DOHH2 (cell line): ENCODE results near the gene ALKAL2.

Experiments
- CTCF ChIP-seq: fragments of 200-600 bp; sonication (generic); IDR thresholded peaks from one replicate; pipeline ENCODE4 v1.5.1; 2014; ENCODE audit warnings: antibody characterized with exemption, mild to moderate bottlenecking, low read depth, low read length; ENCODE audit not compliant: poor library complexity, severe bottlenecking
- EZH2phosphoT487 ChIP-seq: fragments of 200-600 bp; sonication (generic); IDR thresholded peaks from 2 replicates; pipeline ENCODE4 v1.6.1; 2017; ENCODE audit warnings: borderline replicate concordance, mild to moderate bottlenecking, antibody characterized with exemption, low read length, moderate library complexity, mixed read lengths

- no peak for TF ChIP-seq CTCF
- TF ChIP-seq EZH2phosphoT487, result no peak
Measured at GRCh38 chr2:252001-252602, 35.8 kb downstream of the ALKAL2 start.
